ENCODE data around the gene TIMM22. TPM values are rescaled to one million over a fixed set of nuclear protein-coding genes. Genes with fewer than 3 reads are reported as not detected.
A peak's percentile ranks its signal among the peaks of the same experiment; 100 is the strongest.

TIMM22 gene
- total and polyA plus RNA-seq, 8 donors, result 0.29 to 22.6 (median 8.7) TPM

- H3K9me3 ChIP-seq, result no peaks in the 10 kb centered on the region
- peaks cover 6 to 24% (median 9%) of the 10 kb centered on the region in 4 donors for H3K4me1 ChIP-seq
- no peaks in the 10 kb centered on the region for H3K27me3 ChIP-seq
- TF ChIP-seq POLR2A (IDR thresholded peaks at IDR 0.05) (no peak), EP300 (IDR thresholded peaks at IDR 0.05) (no peak), CTCF (IDR thresholded peaks at IDR 0.05) (no peak), POLR2AphosphoS5 (IDR thresholded peaks at IDR 0.05) (peak in 1 of 3 donors; percentile 35)
- intact Hi-C loops (cut with DNase I; ENCODE audit: low total_unique reads), result no loop called here
- peaks cover 0 to 3% (median 0%) of the 10 kb centered on the region in 4 donors for H3K36me3 ChIP-seq
- no peak overlapping the region for H3K4me3 ChIP-seq
- 65 to 76% (median 70%) methylated on average over 8 of the region's 8 CpGs for WGBS, 5 donors
- peak in 1 of 2 donors; percentile 33 for DNase-seq
- peak overlapping the region in 2 of 5 donors; percentile 78 to 87 for H3K27ac ChIP-seq
Measured at GRCh38 chr17:956905-957304, 40.0 kb upstream of the TIMM22 start.

- Histone ChIP-seq H3K27me3 (no peaks in the 10 kb centered on the region), H3K36me3 (peaks cover 0 to 3% (median 0%) of the 10 kb centered on the region in 4 donors), H3K9me3 (no peaks in the 10 kb centered on the region), H3K27ac (peak overlapping the region in 4 of 5 donors; percentile 8 to 87 (median 60)), H3K4me3 (no peak overlapping the region), H3K4me1 (peaks cover 5 to 25% (median 10%) of the 10 kb centered on the region in 4 donors)
- WGBS, 5 donors, result 66 to 86% (median 76%) methylated on average over 20 of the region's 20 CpGs
- peak in 1 of 2 donors; percentile 46 for DNase-seq
- TF ChIP-seq POLR2AphosphoS5 (IDR thresholded peaks at IDR 0.05) (peak in 1 of 3 donors; percentile 62), CTCF (IDR thresholded peaks at IDR 0.05) (no peak), EP300 (IDR thresholded peaks at IDR 0.05) (no peak), POLR2A (IDR thresholded peaks at IDR 0.05) (no peak)
- intact Hi-C loops (cut with DNase I; ENCODE audit: low total_unique reads), result no loop called here
Measured at GRCh38 chr17:957856-958421, 39.0 kb upstream of the TIMM22 start.

GRCh38 chr17:958712-959451 is 38.0 kb upstream of the TIMM22 start:
- 90 to 95% (median 92%) methylated on average over 27 to 31 of the region's 31 CpGs for WGBS, 5 donors
- H3K4me1 ChIP-seq, result peaks cover 5 to 25% (median 15%) of the 10 kb centered on the region in 4 donors
- no peaks in the 10 kb centered on the region for H3K9me3 ChIP-seq
- peak overlapping the region in 3 of 5 donors; percentile 41 to 87 (median 78) for H3K27ac ChIP-seq
- intact Hi-C loops (cut with DNase I; ENCODE audit: low total_unique reads), result no loop called here
- H3K27me3 ChIP-seq, result no peaks in the 10 kb centered on the region
- TF ChIP-seq POLR2AphosphoS5 (IDR thresholded peaks at IDR 0.05), result no peak
- TF ChIP-seq POLR2A (IDR thresholded peaks at IDR 0.05), result no peak
- no peak for TF ChIP-seq CTCF (IDR thresholded peaks at IDR 0.05)
- no peak for TF ChIP-seq EP300 (IDR thresholded peaks at IDR 0.05)
- no peak overlapping the region for H3K4me3 ChIP-seq
- H3K36me3 ChIP-seq, result peaks cover 0 to 3% (median 0%) of the 10 kb centered on the region in 4 donors
- DNase-seq, result no peak

GRCh38 chr17:962166-962565 is 34.8 kb upstream of the TIMM22 start:
- Histone ChIP-seq H3K4me3 (no peak overlapping the region), H3K27ac (peak overlapping the region in 1 of 5 donors; percentile 87), H3K4me1 (peaks cover 0 to 39% (median 17%) of the 10 kb centered on the region in 4 donors), H3K9me3 (no peaks in the 10 kb centered on the region), H3K27me3 (no peaks in the 10 kb centered on the region), H3K36me3 (peaks cover 0 to 3% (median 0%) of the 10 kb centered on the region in 4 donors)
- TF ChIP-seq CTCF (IDR thresholded peaks at IDR 0.05) (no peak), EP300 (IDR thresholded peaks at IDR 0.05) (no peak), POLR2A (IDR thresholded peaks at IDR 0.05) (no peak), POLR2AphosphoS5 (IDR thresholded peaks at IDR 0.05) (no peak)
- intact Hi-C loops (cut with DNase I; ENCODE audit: low total_unique reads), result no loop called here
- WGBS, 5 donors, result 68 to 79% (median 73%) methylated on average over 8 of the region's 8 CpGs
- no peak for DNase-seq

All from stomach (tissue), 9 donors.